ENCODE results near the gene SGPL1. TPM values are rescaled to one million over a fixed set of nuclear protein-coding genes. Genes with fewer than 3 reads are reported as not detected.

SGPL1 gene
- total RNA-seq, 1 donor from 2014 or later, result 37.1 TPM

DNA sequence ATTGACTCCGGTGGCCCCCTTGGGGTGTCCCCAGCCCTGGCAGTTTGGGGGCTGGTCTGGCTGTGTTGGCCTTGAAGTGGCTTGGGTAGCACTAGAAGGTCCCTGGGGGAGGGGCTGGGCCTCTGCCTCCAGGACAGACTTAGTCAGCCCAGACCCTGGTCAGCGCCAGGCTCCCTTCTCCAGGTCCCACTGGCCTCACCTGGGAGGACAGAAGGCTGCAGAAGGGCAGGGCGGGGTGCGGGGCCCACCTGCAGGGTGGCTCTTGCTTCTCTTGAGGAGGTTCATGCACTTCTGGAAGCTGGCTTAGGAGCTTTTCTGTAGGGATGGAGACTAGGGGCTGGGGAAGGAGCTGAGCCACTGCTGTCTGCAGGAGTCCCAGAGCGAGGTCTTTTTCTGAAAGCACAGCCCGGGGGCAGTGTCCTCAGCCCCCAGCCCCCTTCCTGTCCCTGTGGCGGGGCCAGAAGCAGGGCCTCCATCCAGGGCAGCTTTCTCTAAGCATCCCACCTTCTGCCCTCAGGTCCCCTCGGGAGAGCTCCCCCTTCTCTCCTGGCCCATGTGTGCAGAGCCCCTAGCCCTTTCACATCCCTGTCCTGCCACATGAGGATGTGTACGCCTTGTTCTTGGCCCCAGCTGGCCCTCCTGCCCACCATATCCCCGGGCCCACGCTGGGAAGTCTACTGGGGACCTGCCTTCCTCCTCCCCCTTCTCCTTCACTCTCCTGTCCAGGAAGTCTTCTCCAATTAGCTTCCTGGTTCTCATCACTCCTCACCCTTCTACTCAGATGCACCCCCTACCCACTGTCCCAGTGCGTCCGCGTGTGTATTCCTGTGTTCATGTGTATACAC, 41.6 kb upstream of the SGPL1 start:
- H3K4me3 ChIP-seq (ENCODE audit: low read length in 3 of 3), result no peak overlapping the region
- H3K9ac ChIP-seq (ENCODE audit: low read depth in 1 of 3, low read length in 3 of 3), result no peak overlapping the region
- H3K36me3 ChIP-seq (ENCODE audit: control insufficient read depth in 3 of 3, insufficient read depth in 3 of 3, low read length in 3 of 3), result no peaks in the 10 kb centered on the region
- H3K27ac ChIP-seq (ENCODE audit: low read depth, low read length), result no peak overlapping the region
- H3K9me3 ChIP-seq (ENCODE audit: control insufficient read depth in 3 of 3, low read length in 3 of 3), result no peaks in the 10 kb centered on the region
- peaks cover 0 to 4% (median 0%) of the 10 kb centered on the region in 3 donors for H3K4me1 ChIP-seq (ENCODE audit: control insufficient read depth in 3 of 3, insufficient read depth in 3 of 3, low read length in 3 of 3)
- peaks cover 0 to 5% (median 0%) of the 10 kb centered on the region in 3 donors for H3K27me3 ChIP-seq (ENCODE audit: control insufficient read depth in 3 of 3, insufficient read depth in 3 of 3, low read length in 3 of 3)

DNA sequence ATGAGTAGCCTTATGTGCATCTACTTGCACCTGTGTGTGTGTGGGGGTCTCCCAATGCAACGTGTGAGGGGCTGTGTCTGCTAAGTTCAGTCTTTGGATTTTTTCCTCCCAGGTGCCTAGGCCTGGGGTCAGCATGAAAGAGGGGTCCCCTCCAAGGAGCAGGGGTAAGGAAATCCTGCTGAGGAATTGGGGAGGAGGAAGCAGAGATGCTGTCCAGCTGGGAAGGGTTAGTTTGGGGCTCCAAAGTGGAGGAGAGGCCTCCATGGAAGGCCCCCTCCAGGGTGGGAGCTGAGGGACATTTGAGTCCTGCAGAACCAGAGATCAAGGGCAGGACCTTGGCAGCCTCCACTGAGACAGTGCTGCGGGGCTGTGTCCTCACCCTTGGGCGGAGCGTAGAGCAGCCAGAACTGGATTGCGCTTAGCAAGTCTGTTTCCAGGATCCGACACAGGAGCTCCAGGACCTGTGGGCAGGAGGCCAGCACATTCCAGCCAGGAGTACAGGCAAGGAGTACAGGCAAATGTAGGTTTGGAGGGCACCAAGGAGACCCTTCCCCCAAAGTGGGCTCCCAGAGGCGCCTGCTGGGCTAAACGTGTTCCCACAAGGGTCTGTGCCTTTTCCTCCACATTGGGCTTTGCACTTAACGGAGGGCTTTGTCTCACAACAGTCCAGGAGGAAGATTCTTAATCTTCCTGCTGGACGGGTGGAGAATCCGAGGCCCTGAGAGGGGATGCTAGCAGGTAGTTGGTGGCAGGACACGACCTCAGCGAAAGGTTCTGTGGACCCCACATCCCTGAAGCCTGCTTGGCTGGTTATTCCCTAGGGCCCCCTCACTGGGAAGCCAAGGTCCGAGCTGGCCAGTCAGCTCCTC, 40.7 kb upstream of the SGPL1 start:
- peaks cover 0 to 7% (median 0%) of the 10 kb centered on the region in 3 donors for H3K4me1 ChIP-seq (ENCODE audit: control insufficient read depth in 3 of 3, insufficient read depth in 3 of 3, low read length in 3 of 3)
- no peak overlapping the region for H3K9ac ChIP-seq (ENCODE audit: low read depth in 1 of 3, low read length in 3 of 3)
- H3K36me3 ChIP-seq (ENCODE audit: control insufficient read depth in 3 of 3, insufficient read depth in 3 of 3, low read length in 3 of 3), result no peaks in the 10 kb centered on the region
- H3K9me3 ChIP-seq (ENCODE audit: control insufficient read depth in 3 of 3, low read length in 3 of 3), result no peaks in the 10 kb centered on the region
- peaks cover 0 to 5% (median 0%) of the 10 kb centered on the region in 3 donors for H3K27me3 ChIP-seq (ENCODE audit: control insufficient read depth in 3 of 3, insufficient read depth in 3 of 3, low read length in 3 of 3)
- H3K27ac ChIP-seq (ENCODE audit: low read depth, low read length), result no peak overlapping the region
- no peak overlapping the region for H3K4me3 ChIP-seq (ENCODE audit: low read length in 3 of 3)

DNA sequence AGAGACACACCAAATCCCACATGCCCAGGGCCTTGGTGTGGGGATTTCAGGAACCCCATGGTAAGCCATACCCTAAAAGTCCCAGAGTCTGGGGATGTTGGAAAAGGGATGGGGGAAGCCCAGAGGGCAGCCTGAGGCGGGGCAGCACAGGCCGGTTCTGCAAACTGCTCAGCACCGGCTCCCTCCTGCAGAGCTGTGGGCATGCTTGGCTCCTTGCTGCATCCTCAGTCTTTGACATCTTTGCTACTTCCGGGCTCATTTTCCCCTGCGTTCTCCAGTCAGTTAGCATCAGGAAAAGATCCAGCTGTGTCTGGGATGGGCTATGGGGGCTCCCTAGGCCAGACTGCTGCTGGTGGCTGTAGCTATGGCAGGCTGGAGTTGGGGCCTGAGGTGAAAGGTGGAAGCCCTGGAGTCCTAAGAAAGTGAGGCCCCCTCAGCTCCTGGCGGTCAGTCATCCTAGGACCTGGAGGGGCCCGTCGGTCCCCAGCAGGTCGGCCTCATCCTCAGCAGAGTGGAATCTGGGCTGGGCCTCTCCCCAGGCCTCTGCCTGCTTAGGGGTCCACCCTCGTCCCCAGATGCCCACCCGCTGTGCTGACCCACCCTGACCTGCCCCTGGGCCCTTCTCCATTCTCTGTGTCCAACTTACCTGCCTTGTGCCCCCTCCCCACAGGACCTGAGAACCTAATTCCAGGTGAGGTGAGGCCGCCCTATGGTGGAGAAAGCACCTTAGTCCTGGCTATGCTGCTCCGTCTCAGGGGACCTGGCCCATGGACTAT, 39.9 kb upstream of the SGPL1 start:
- Histone ChIP-seq H3K27ac (ENCODE audit: low read depth, low read length) (no peak overlapping the region), H3K4me1 (ENCODE audit: control insufficient read depth in 3 of 3, insufficient read depth in 3 of 3, low read length in 3 of 3) (peaks cover 0 to 7% (median 0%) of the 10 kb centered on the region in 3 donors), H3K4me3 (ENCODE audit: low read length in 3 of 3) (no peak overlapping the region), H3K9ac (ENCODE audit: low read depth in 1 of 3, low read length in 3 of 3) (no peak overlapping the region), H3K36me3 (ENCODE audit: control insufficient read depth in 3 of 3, insufficient read depth in 3 of 3, low read length in 3 of 3) (no peaks in the 10 kb centered on the region), H3K27me3 (ENCODE audit: control insufficient read depth in 3 of 3, insufficient read depth in 3 of 3, low read length in 3 of 3) (peaks cover 0 to 5% (median 0%) of the 10 kb centered on the region in 3 donors), H3K9me3 (ENCODE audit: control insufficient read depth in 3 of 3, low read length in 3 of 3) (no peaks in the 10 kb centered on the region)

DNA sequence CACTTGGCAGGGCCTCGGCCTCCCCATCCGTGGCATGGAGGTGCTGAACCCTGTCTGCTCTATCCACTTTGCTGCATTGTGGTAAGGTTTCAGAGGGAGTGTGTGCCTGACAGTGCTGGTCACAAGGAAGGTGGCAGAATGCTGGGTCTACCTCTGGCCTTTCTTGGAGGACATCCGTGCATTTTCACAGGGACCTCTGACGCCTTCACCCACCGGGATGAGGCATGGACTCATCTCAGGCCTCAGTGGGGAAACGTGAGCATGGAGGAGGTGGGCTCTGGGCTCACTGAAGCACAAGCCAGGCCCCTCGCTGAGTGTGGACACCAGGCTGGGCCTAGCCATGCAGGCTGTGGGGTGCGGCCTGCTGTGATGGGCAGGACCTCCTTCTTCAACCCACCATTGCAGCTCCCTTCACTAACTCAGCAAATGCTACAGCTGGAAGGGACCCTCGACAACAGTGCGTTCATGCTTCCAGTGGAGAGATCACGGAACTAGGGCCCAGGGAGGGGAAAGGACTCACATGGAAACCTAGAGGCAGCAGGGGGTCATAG, 39.2 kb upstream of the SGPL1 start:
- Histone ChIP-seq H3K9ac (ENCODE audit: low read depth in 1 of 3, low read length in 3 of 3) (no peak overlapping the region), H3K27me3 (ENCODE audit: control insufficient read depth in 3 of 3, insufficient read depth in 3 of 3, low read length in 3 of 3) (peaks cover 0 to 5% (median 0%) of the 10 kb centered on the region in 3 donors), H3K4me1 (ENCODE audit: control insufficient read depth in 3 of 3, insufficient read depth in 3 of 3, low read length in 3 of 3) (peaks cover 0 to 7% (median 0%) of the 10 kb centered on the region in 3 donors), H3K36me3 (ENCODE audit: control insufficient read depth in 3 of 3, insufficient read depth in 3 of 3, low read length in 3 of 3) (no peaks in the 10 kb centered on the region), H3K9me3 (ENCODE audit: control insufficient read depth in 3 of 3, low read length in 3 of 3) (no peaks in the 10 kb centered on the region), H3K27ac (ENCODE audit: low read depth, low read length) (no peak overlapping the region), H3K4me3 (ENCODE audit: low read length in 3 of 3) (no peak overlapping the region)

DNA sequence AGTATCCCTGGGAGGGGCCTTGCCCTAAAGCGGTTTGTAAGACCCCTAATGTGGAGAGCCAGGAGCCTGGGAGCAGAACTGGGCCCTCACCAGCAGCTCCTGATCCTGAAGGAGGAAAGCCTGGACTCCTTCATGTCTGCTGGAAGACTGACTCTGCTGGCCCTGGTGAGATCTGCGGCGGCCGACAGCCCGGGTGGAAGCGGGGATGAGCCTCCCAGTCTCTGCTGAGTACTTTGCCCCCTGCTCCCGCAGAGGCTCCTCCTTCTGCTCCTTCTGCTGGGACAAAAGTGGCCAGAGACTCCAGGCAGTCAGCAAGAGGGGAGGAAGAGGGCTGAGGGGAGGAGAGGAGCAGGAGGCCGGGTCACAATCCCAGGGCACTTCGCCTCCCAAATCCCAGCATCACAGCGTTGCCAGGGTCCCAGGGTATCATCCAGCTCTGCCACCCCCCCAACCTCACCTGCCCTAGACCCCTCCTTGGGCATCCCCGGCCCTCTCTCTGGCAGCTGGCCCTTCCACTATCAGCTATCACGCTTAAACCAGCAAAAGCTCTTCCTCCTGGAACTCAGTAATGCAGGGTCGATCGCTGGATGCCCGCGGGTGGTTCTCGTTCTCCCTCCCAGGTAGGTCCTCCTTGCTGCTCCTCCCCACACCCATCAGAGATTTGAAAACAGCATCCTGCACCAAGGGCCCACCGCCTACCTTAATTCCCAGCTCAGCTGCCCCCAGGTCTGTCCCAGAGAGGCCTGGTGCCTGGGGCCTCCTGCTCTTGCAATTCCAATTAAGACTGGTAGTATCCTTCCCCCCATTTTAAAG, 38.5 kb upstream of the SGPL1 start:
- no peak overlapping the region for H3K27ac ChIP-seq (ENCODE audit: low read depth, low read length)
- H3K4me1 ChIP-seq (ENCODE audit: control insufficient read depth in 3 of 3, insufficient read depth in 3 of 3, low read length in 3 of 3), result peaks cover 0 to 7% (median 0%) of the 10 kb centered on the region in 3 donors
- no peak overlapping the region for H3K9ac ChIP-seq (ENCODE audit: low read depth in 1 of 3, low read length in 3 of 3)
- H3K4me3 ChIP-seq (ENCODE audit: low read length in 3 of 3), result no peak overlapping the region
- no peaks in the 10 kb centered on the region for H3K36me3 ChIP-seq (ENCODE audit: control insufficient read depth in 3 of 3, insufficient read depth in 3 of 3, low read length in 3 of 3)
- peaks cover 0 to 5% (median 0%) of the 10 kb centered on the region in 3 donors for H3K27me3 ChIP-seq (ENCODE audit: control insufficient read depth in 3 of 3, insufficient read depth in 3 of 3, low read length in 3 of 3)
- no peaks in the 10 kb centered on the region for H3K9me3 ChIP-seq (ENCODE audit: control insufficient read depth in 3 of 3, low read length in 3 of 3)

DNA sequence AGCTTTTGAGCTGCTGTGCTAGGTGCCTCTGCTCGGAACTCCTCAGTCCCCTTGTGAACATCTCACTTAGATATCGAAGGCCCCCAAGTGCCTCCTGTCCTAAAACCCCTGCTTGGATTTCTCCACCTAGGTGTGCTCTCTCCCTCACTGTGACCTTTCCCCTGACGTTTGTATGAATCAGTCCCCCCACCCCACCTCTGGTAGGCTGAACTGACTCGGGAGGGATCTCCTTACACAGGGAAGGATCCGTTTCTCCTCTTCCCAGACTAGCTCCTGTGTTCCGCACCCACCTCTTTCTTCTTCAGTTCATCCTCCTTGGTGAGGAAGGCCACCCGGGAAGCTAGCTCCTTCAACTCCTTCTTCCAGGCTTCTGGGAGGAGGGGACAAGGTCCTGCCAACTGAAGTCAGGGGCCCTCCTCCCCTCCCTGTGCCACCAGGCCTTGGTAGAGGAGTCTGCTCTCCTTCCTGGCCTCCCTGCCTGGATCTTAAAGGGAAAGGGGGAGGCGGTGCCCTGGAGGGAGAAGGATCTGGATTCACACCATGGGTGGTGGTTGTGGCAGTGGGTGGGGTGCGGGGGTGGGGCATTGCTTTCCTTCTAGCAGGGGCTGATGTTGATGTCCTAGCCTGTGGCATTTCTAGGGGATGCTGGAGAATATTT, 37.4 kb upstream of the SGPL1 start:
- H3K9ac ChIP-seq (ENCODE audit: low read depth in 1 of 3, low read length in 3 of 3), result no peak overlapping the region
- no peak overlapping the region for H3K27ac ChIP-seq (ENCODE audit: low read depth, low read length)
- H3K36me3 ChIP-seq (ENCODE audit: control insufficient read depth in 3 of 3, insufficient read depth in 3 of 3, low read length in 3 of 3), result no peaks in the 10 kb centered on the region
- H3K4me3 ChIP-seq (ENCODE audit: low read length in 3 of 3), result no peak overlapping the region
- peaks cover 0 to 11% (median 0%) of the 10 kb centered on the region in 3 donors for H3K27me3 ChIP-seq (ENCODE audit: control insufficient read depth in 3 of 3, insufficient read depth in 3 of 3, low read length in 3 of 3)
- peaks cover 0 to 9% (median 2%) of the 10 kb centered on the region in 3 donors for H3K4me1 ChIP-seq (ENCODE audit: control insufficient read depth in 3 of 3, insufficient read depth in 3 of 3, low read length in 3 of 3)
- H3K9me3 ChIP-seq (ENCODE audit: control insufficient read depth in 3 of 3, low read length in 3 of 3), result no peaks in the 10 kb centered on the region

DNA sequence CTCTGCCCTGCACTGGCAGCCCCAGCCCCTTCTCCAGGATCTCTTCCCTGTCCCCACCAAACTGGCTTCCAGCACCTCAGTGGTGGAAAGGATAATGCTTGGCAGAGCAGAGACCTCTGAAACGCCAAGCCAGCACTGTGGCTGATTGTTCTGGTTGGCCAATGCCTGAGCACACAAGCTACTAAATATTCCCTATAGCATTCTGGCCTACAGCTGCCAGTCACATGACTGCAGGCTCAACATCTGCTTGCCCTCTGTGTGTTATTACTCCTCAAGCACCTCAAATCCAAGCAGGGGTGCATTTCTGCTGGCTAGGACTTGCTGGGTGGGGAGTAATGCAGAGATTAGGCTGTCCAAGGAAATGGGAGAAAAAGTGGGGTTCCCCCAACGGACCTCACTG, 36.7 kb upstream of the SGPL1 start:
- Histone ChIP-seq H3K9ac (ENCODE audit: low read depth in 1 of 3, low read length in 3 of 3) (no peak overlapping the region), H3K27ac (ENCODE audit: low read depth, low read length) (no peak overlapping the region), H3K9me3 (ENCODE audit: control insufficient read depth in 3 of 3, low read length in 3 of 3) (no peaks in the 10 kb centered on the region), H3K27me3 (ENCODE audit: control insufficient read depth in 3 of 3, insufficient read depth in 3 of 3, low read length in 3 of 3) (peaks cover 0 to 11% (median 0%) of the 10 kb centered on the region in 3 donors), H3K36me3 (ENCODE audit: control insufficient read depth in 3 of 3, insufficient read depth in 3 of 3, low read length in 3 of 3) (no peaks in the 10 kb centered on the region), H3K4me1 (ENCODE audit: control insufficient read depth in 3 of 3, insufficient read depth in 3 of 3, low read length in 3 of 3) (peaks cover 0 to 9% (median 2%) of the 10 kb centered on the region in 3 donors), H3K4me3 (ENCODE audit: low read length in 3 of 3) (no peak overlapping the region)

DNA sequence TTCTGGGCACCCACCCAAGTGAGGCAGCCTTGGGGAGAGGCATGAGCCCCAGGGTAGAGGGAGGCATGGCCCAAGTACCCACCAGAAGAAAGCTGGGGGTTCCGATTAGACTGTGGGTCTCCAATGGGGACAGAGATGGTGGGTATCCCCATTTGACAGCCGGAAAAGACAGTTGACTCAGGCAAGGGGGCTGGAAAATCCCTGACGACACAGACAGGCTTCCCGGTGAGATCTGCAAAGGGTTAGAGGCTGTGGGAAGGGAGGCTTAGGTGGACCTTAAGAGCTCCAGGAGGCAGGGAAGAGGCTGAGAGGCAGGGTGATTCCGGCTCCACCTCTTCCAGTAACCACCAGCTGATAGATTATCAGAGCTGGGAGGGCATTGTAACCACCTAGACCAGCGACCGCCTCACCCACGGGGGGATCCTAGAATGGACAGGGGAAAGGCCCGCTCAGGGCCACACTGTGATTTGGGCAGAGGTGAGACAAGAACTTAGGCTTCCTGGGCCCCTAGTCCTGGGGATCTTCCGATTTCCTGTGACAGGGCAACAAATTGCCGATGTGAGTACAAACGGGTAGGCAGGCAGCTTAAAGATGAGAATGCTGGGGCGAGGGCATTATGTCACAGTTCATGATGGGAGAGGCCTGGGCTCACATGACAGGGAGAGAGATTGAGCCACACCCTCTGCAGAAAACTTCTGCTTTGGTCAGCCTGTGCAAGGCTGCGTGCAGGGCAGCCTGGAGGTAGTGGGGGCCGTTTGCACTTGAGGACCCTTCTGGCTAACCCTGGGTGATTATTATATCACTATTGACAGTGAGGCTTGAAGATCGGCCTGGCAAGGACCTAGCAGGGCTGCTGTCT, 36.0 kb upstream of the SGPL1 start:
- Histone ChIP-seq H3K27me3 (ENCODE audit: control insufficient read depth in 3 of 3, insufficient read depth in 3 of 3, low read length in 3 of 3) (peaks cover 0 to 11% (median 0%) of the 10 kb centered on the region in 3 donors), H3K9ac (ENCODE audit: low read depth in 1 of 3, low read length in 3 of 3) (no peak overlapping the region), H3K4me1 (ENCODE audit: control insufficient read depth in 3 of 3, insufficient read depth in 3 of 3, low read length in 3 of 3) (peaks cover 0 to 9% (median 2%) of the 10 kb centered on the region in 3 donors), H3K9me3 (ENCODE audit: control insufficient read depth in 3 of 3, low read length in 3 of 3) (no peaks in the 10 kb centered on the region), H3K27ac (ENCODE audit: low read depth, low read length) (no peak overlapping the region), H3K36me3 (ENCODE audit: control insufficient read depth in 3 of 3, insufficient read depth in 3 of 3, low read length in 3 of 3) (no peaks in the 10 kb centered on the region), H3K4me3 (ENCODE audit: low read length in 3 of 3) (no peak overlapping the region)
